Naive thymus-derived CD8-positive, alpha-beta T cell (primary cell): ENCODE results near the gene ALOX15. TPM values are rescaled to one million over a fixed set of nuclear protein-coding genes. Genes with fewer than 3 reads are reported as not detected.
"Not testable (repeated sequence)": the region's sequence is repeated elsewhere in the genome, so short reads cannot be mapped to it uniquely, and the experiment has no call there.

Experiments
- ATAC-seq, 2 donors: fragments of 150-1000 bp; cut with Tn5 transposase in 1 of 2; sonication (Bioruptor Pico), chemical (Tn5 transposase) in 1 of 2; 1 replicate in 1 of 2; 2 replicates in 1 of 2; pipeline ENCODE4 v1.10.0; 2021; ENCODE audit warnings: mild to moderate bottlenecking in 2 of 2, moderate library complexity in 2 of 2
- POLR2A ChIA-PET: fragments of 350-600 bp; sonication (Branson Sonifier 250); formaldehyde crosslinking; loops from one replicate; lab custom pipeline; 2021; ENCODE audit warnings: antibody characterized with exemption; lab: Charles Lee
- DNase-seq, 10 donors: peaks; one replicate each; pipeline versions ENCODE4 v3.0.0 to v3.0.0-alpha.2; 2020 to 2022
- H3K27ac Mint-ChIP-seq, 10 donors: one replicate each; pipeline ENCODE4 v1.8.0; 2020 to 2022; ENCODE audit warnings: mild to moderate bottlenecking in 10 of 10, mixed read lengths in 10 of 10, moderate library complexity in 4 of 10, inconsistent platforms in 1 of 10
- H3K27me3 Mint-ChIP-seq, 5 donors: one replicate each; pipeline ENCODE4 v1.8.0; 2021 to 2022; ENCODE audit warnings: mixed read lengths in 5 of 5
- H3K36me3 Mint-ChIP-seq, 3 donors: one replicate each; pipeline ENCODE4 v1.8.0; 2020 to 2022; ENCODE audit warnings: mixed read lengths in 3 of 3, mild to moderate bottlenecking in 2 of 3, inconsistent platforms in 1 of 3
- H3K4me1 Mint-ChIP-seq, 4 donors: one replicate each; pipeline ENCODE4 v1.8.0; 2021 to 2022; ENCODE audit warnings: mixed read lengths in 4 of 4
- H3K4me3 Mint-ChIP-seq, 10 donors: one replicate each; pipeline ENCODE4 v1.8.0; 2020 to 2022; ENCODE audit warnings: mild to moderate bottlenecking in 10 of 10, mixed read lengths in 10 of 10, moderate library complexity in 6 of 10, inconsistent platforms in 1 of 10
- H3K9me3 Mint-ChIP-seq, 9 donors: one replicate each; pipeline ENCODE4 v1.8.0; 2020 to 2022; ENCODE audit warnings: mixed read lengths in 9 of 9, mild to moderate bottlenecking in 3 of 9, inconsistent platforms in 1 of 9, moderate library complexity in 1 of 9
- polyA plus RNA-seq, 3 donors: library from polyadenylated mRNA; unstranded; fragments of 300-500 nt; fragmentation: Illumina TruSeq; gene quantifications; one replicate each; pipeline ENCODE4 v1.2.3, GENCODE V29; 2021
- total RNA-seq, 8 experiments: library from RNA in 2 of 8; stranded (reverse) in 2 of 8; gene quantifications; one replicate each; pipeline ENCODE4 v1.2.3 and lab custom pipeline; 2021 to 2026

ALOX15 gene
- total and polyA plus RNA-seq, 5 experiments from 2014 or later, result 0.60 TPM; not detected in 3

GRCh38 chr17:4643676-4644075, 2.2 kb upstream of the ALOX15 start:
- H3K27ac Mint-ChIP-seq, result no peak overlapping the region
- no peak overlapping the region for H3K4me3 Mint-ChIP-seq
- H3K4me1 Mint-ChIP-seq, result peaks cover 9 to 12% (median 11%) of the 10 kb centered on the region in 4 donors
- H3K36me3 Mint-ChIP-seq, result peaks cover 0 to 4% (median 0%) of the 10 kb centered on the region in 3 donors
- ATAC-seq (no peak), DNase-seq (no peak)
- H3K27me3 Mint-ChIP-seq, result peaks cover 21 to 72% (median 43%) of the 10 kb centered on the region in 5 donors
- POLR2A ChIA-PET, result no interaction called here
- peaks cover 0 to 2% (median 0%) of the 10 kb centered on the region in 9 donors for H3K9me3 Mint-ChIP-seq

DNA sequence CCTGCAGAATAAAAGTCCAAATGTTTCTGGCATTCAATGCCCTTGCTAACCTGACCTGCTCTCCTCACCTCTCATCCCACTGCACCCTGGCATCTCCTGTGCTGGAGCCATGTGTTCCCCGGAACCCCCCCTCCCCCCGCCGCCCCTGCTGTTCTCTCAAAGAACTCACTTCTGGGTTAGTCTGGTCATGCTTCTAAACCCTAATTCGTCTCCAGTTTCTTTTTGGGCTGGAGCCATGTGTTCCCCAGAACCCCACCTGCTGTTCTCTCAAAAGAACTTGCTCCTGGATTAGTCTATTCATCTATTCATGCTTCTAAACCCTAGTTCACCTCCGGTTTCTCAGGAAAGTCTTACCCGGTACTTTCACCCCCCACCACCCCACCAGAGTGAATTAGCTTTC, 808 bp upstream of the ALOX15 start:
- Mint-ChIP-seq H3K27me3 (peaks cover 24 to 86% (median 50%) of the 10 kb centered on the region in 5 donors), H3K36me3 (peaks cover 0 to 4% (median 0%) of the 10 kb centered on the region in 3 donors), H3K4me3 (no peak overlapping the region), H3K9me3 (peaks cover 0 to 2% (median 0%) of the 10 kb centered on the region in 9 donors), H3K27ac (no peak overlapping the region), H3K4me1 (peaks cover 9 to 16% (median 13%) of the 10 kb centered on the region in 4 donors)
- DNase-seq, result no peak
- ATAC-seq, result no peak
- POLR2A ChIA-PET, result no interaction called here

DNA sequence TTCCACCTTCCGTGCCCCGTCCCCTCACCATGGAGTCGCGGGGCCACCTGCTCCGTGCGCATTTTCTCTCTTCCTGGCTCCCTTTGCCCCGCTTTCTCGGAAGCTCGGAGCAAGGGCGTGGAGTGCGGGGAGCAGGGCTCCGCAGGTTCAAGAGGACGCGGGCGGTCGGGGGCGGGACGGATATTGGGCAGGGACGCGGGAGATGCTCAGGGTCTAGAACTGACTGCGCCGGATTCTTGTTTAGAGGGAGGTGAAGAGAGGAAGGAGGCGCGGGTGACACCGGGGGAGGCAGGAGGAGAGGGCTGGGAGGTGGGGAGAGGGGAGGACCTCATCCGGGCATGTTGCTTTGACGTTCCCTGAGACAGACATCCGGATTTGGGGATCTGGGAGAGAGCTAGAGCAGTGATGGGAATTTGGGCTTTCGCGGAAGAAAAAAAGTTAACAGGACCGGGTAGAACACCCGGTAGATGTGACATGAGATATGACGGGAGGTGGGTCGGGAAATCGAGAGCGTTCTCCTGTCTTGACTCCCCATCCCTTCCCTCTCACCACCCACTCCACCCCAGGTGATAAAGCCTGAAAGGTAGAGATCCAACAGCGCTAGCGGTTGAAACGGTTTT, 799 bp downstream of the ALOX15 start:
- H3K27ac Mint-ChIP-seq, H3K36me3 Mint-ChIP-seq, H3K9me3 Mint-ChIP-seq, POLR2A ChIA-PET: not testable (repeated sequence)
- DNase-seq, result peak in 2 of 10 donors; percentile 13 to 19
- Mint-ChIP-seq H3K27me3 (peaks cover 35 to 93% (median 61%) of the 10 kb centered on the region in 5 donors), H3K4me1 (peaks cover 18 to 31% (median 22%) of the 10 kb centered on the region in 4 donors), H3K4me3 (peak overlapping the region in 3 of 10 donors; percentile 18 to 71 (median 55))
- ATAC-seq, result peak; percentile 49 to 52

DNA sequence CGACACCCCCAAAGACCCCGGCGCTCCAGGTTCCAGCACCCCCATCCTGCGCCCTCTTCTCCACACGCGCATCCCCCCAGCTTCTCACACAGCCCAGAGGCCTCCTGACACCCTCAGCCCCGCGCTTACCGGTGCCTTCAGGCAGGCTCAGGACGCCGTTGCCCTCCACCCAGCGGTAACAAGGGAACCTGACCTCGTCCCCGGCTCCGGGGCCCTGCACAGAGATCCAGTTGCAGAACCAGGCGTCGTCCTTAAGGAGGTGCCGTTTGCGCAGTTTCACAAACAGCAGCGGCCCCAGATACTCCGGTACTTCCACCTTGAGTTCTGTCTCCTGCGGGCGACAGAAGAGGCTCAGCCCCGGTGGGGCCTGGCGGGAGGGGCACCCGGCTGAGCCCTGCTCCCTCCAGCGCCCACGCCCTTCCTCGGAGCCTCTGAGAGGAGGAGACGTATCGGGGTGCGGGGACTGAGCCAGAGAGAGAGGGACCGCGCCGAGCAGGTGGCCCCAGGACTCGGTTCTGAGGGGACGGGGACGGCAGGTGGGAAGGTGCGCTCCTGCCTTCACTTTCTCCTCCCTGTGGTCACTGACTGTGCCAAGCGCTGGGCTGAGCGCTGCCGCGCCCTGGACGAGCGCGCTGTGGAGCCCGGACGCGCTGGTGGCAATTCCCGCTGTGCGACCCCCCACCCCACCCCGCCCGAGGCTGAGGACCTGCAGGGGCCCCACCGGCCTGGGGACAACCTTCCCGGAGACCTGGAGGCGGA, 2.0 kb downstream of the ALOX15 start:
- H3K9me3 Mint-ChIP-seq, H3K36me3 Mint-ChIP-seq, POLR2A ChIA-PET: not testable (repeated sequence)
- peak overlapping the region in 9 of 10 donors; percentile 8 to 75 (median 65) for H3K4me3 Mint-ChIP-seq
- H3K4me1 Mint-ChIP-seq, result peaks cover 18 to 36% (median 25%) of the 10 kb centered on the region in 4 donors
- peak in 4 of 10 donors; percentile 24 to 33 (median 26) for DNase-seq
- peak overlapping the region in 1 of 10 donors; percentile 21 for H3K27ac Mint-ChIP-seq
- ATAC-seq, result peak; percentile 80 to 81
- H3K27me3 Mint-ChIP-seq, result peaks cover 37 to 93% (median 64%) of the 10 kb centered on the region in 5 donors

GRCh38 chr17:4638766-4639165, 2.7 kb downstream of the ALOX15 start:
- H3K9me3 Mint-ChIP-seq, H3K36me3 Mint-ChIP-seq, ATAC-seq, H3K27ac Mint-ChIP-seq, POLR2A ChIA-PET, DNase-seq: not testable (repeated sequence)
- peaks cover 37 to 91% (median 60%) of the 10 kb centered on the region in 5 donors for H3K27me3 Mint-ChIP-seq
- peak overlapping the region in 5 of 10 donors; percentile 51 to 75 (median 65) for H3K4me3 Mint-ChIP-seq
- peaks cover 18 to 36% (median 25%) of the 10 kb centered on the region in 4 donors for H3K4me1 Mint-ChIP-seq

- Mint-ChIP-seq H3K36me3 (no peaks in the 10 kb centered on the region), H3K9me3 (peaks cover 0 to 4% (median 0%) of the 10 kb centered on the region in 9 donors), H3K27me3 (peaks cover 34 to 77% (median 56%) of the 10 kb centered on the region in 5 donors), H3K27ac (peak overlapping the region in 1 of 10 donors; percentile 29), H3K4me1 (peaks cover 18 to 34% (median 25%) of the 10 kb centered on the region in 4 donors), H3K4me3 (peak overlapping the region in 1 of 10 donors; percentile 54)
- DNase-seq (no peak), ATAC-seq (no peak)
- POLR2A ChIA-PET, result interaction anchor here (1.1 kb wide), 1 partner anchor 18 kb away, joined by 4 read pairs; no protein-coding TSS in a partner anchor
These were observed 4.9 kb downstream of the ALOX15 start for GRCh38 chr17:4636474-4637100.

DNA sequence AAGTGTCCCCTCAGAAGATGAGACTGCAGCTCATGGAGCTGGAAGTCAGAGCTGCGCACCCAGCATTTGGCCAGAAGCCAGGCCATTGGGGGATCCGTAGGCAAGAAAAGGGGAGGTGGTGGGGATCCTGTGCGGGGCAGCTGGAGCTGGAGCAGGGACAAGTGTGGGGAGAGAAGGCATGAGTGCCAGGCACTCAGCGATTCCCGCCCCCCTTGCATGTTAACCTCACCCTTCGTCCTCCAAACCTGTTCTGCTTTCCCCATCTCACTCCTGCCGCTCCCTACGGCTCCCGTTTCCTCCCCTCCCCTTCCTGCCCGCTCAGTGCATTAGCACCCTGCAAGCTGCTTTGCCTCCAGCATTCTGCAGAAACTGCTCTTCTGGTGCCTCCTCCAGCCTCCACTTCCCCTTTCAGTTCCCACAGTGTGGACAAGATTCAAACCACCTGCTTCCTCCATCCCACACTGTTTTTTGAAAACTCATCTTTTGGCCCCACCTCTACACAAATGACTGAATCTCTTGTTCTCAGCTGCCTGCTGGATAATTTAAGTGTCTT, 5.6 kb downstream of the ALOX15 start:
- Mint-ChIP-seq H3K9me3 (peaks cover 0 to 4% (median 0%) of the 10 kb centered on the region in 9 donors), H3K27me3 (peaks cover 34 to 70% (median 50%) of the 10 kb centered on the region in 5 donors), H3K36me3 (no peaks in the 10 kb centered on the region), H3K4me3 (peak overlapping the region in 2 of 10 donors; percentile 41 to 54), H3K4me1 (peaks cover 13 to 33% (median 24%) of the 10 kb centered on the region in 4 donors), H3K27ac (peak overlapping the region in 1 of 10 donors; percentile 29)
- POLR2A ChIA-PET, result interaction anchor here (1.1 kb wide), 1 partner anchor 19 kb away, joined by 4 read pairs; no protein-coding TSS in a partner anchor
- DNase-seq (no peak), ATAC-seq (no peak)

DNA sequence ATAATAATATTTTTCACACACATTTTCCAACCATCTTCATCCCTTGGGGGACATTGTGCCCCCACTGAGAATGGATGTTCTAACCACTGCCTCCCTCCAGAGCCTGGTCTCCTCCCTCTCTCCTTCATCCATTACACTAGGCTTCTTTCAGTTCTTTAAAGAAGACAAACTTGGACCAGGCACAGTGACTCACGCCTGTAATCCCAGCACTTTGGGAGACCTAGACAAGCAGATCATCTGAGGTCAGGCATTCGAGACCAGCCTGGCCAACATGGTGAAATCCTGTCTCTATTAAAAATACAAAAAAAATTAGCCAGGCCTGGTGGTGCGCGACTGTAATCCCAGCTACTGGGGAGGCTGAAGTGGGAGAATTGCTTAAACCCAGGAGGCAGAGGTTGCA, 6.5 kb downstream of the ALOX15 start:
- H3K9me3 Mint-ChIP-seq, result peaks cover 0 to 4% (median 0%) of the 10 kb centered on the region in 9 donors
- H3K27ac Mint-ChIP-seq, result no peak overlapping the region
- H3K36me3 Mint-ChIP-seq, result no peaks in the 10 kb centered on the region
- no peak for ATAC-seq
- DNase-seq, result no peak
- POLR2A ChIA-PET, result no interaction called here
- H3K4me3 Mint-ChIP-seq, result no peak overlapping the region
- H3K4me1 Mint-ChIP-seq, result peaks cover 11 to 32% (median 22%) of the 10 kb centered on the region in 4 donors
- H3K27me3 Mint-ChIP-seq, result peaks cover 33 to 65% (median 49%) of the 10 kb centered on the region in 5 donors

DNA sequence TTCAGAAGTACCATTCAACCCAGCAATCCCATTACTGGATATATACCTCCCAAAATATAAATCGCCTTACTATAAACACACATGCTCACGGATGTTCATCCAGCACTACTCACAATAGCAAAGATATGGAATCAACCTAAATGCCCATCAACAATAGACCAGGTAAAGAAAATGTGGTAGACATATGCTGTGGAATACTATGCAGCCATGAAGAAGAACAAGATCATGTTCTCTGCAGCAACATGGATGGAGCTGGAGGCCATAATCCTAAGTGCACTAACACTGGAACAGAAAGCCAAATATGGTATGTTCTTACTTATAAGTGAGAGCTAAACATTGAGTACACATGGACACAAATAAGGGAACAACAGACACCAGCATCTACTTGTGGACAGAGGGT, 7.8 kb downstream of the ALOX15 start:
- H3K27me3 Mint-ChIP-seq, result peaks cover 26 to 55% (median 41%) of the 10 kb centered on the region in 5 donors
- H3K4me3 Mint-ChIP-seq, result no peak overlapping the region
- peaks cover 0 to 4% (median 0%) of the 10 kb centered on the region in 9 donors for H3K9me3 Mint-ChIP-seq
- peaks cover 7 to 24% (median 14%) of the 10 kb centered on the region in 4 donors for H3K4me1 Mint-ChIP-seq
- DNase-seq (no peak), ATAC-seq (no peak)
- POLR2A ChIA-PET, result no interaction called here
- no peaks in the 10 kb centered on the region for H3K36me3 Mint-ChIP-seq
- no peak overlapping the region for H3K27ac Mint-ChIP-seq

DNA sequence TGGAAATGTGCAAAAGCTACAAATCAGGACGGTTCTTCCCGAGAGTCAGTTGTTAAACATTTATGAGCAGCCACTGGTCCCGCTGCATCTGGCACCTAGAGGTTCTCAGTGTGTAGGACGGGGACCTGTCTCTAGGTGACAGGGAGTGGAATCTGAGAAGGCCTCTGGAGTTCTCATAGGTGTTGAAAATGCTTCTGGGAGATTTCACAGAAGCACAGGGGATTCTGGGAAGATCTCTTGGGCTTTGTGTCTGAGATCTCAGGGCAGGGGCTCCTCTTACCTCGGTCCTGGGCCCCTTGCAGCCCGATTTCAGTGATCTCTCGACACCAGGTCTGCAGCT, 8.9 kb downstream of the ALOX15 start:
- H3K4me3 Mint-ChIP-seq, result no peak overlapping the region
- H3K27me3 Mint-ChIP-seq, result peaks cover 24 to 44% (median 33%) of the 10 kb centered on the region in 5 donors
- POLR2A ChIA-PET, result no interaction called here
- peaks cover 5 to 21% (median 13%) of the 10 kb centered on the region in 4 donors for H3K4me1 Mint-ChIP-seq
- no peak for ATAC-seq
- no peak for DNase-seq
- peak overlapping the region in 1 of 10 donors; percentile 46 for H3K27ac Mint-ChIP-seq
- H3K9me3 Mint-ChIP-seq, result peaks cover 0 to 4% (median 0%) of the 10 kb centered on the region in 9 donors
- H3K36me3 Mint-ChIP-seq, result no peaks in the 10 kb centered on the region

GRCh38 chr17:4631836-4632580, 9.5 kb downstream of the ALOX15 start:
- Mint-ChIP-seq H3K4me1 (peaks cover 5 to 18% (median 13%) of the 10 kb centered on the region in 4 donors), H3K27me3 (peaks cover 24 to 38% (median 37%) of the 10 kb centered on the region in 5 donors), H3K36me3 (no peaks in the 10 kb centered on the region), H3K9me3 (peaks cover 0 to 4% (median 0%) of the 10 kb centered on the region in 9 donors), H3K27ac (no peak overlapping the region), H3K4me3 (no peak overlapping the region)
- DNase-seq (no peak), ATAC-seq (no peak)
- POLR2A ChIA-PET, result no interaction called here
